ENCODE results near the gene GPX5.

- TF ChIP-seq, protein P1, sequence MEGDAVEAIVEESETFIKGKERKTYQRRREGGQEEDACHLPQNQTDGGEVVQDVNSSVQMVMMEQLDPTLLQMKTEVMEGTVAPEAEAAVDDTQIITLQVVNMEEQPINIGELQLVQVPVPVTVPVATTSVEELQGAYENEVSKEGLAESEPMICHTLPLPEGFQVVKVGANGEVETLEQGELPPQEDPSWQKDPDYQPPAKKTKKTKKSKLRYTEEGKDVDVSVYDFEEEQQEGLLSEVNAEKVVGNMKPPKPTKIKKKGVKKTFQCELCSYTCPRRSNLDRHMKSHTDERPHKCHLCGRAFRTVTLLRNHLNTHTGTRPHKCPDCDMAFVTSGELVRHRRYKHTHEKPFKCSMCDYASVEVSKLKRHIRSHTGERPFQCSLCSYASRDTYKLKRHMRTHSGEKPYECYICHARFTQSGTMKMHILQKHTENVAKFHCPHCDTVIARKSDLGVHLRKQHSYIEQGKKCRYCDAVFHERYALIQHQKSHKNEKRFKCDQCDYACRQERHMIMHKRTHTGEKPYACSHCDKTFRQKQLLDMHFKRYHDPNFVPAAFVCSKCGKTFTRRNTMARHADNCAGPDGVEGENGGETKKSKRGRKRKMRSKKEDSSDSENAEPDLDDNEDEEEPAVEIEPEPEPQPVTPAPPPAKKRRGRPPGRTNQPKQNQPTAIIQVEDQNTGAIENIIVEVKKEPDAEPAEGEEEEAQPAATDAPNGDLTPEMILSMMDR (conservative IDR thresholded peaks at IDR 0.05 in 1 of 2, IDR thresholded peaks at IDR 0.05 in 1 of 2; ENCODE audit: extremely low read depth in 1 of 2, insufficient read depth in 1 of 2, low read depth in 1 of 2, low read length in 2 of 2): no peak
- no peak for TF ChIP-seq EZH2 (IDR thresholded peaks at IDR 0.05; ENCODE audit: borderline replicate concordance, low read length)
These were observed 32.9 kb downstream of the GPX5 start for GRCh38 chr6:28558629-28559028.

All from mammary epithelial cell (primary cell).